Measurements from ENCODE around the gene HSBP1L1. TPM values are rescaled to one million over a fixed set of nuclear protein-coding genes. Genes with fewer than 3 reads are reported as not detected.

The HSBP1L1 gene
- total and polyA plus RNA-seq, 7 experiments from 2014 or later = 13.7 to 44.9 (median 32.4) TPM

GRCh38 chr18:79943608-79944125 lies 20.8 kb upstream of the HSBP1L1 start:
- peaks cover 21 to 60% (median 49%) of the 10 kb centered on the region in 7 donors for H3K4me1 Mint-ChIP-seq

GRCh38 chr18:79944126-79944731 lies 20.2 kb upstream of the HSBP1L1 start:
- Histone ChIP-seq H3K4me1 (ENCODE audit: control insufficient read depth in 2 of 2, insufficient read depth in 2 of 2, low read length in 2 of 2) (peaks cover 10 to 11% of the 10 kb centered on the region in 2 donors), H3K4me3 (ENCODE audit: low read length) (no peak overlapping the region), H3K27ac (ENCODE audit: low read depth, low read length) (no peak overlapping the region), H3K27me3 (ENCODE audit: control insufficient read depth in 2 of 2, insufficient read depth in 2 of 2, low read length in 2 of 2) (no peaks in the 10 kb centered on the region), H3K36me3 (ENCODE audit: control insufficient read depth in 2 of 3, insufficient read depth in 3 of 3, low read length in 3 of 3) (peaks cover 0 to 42% (median 7%) of the 10 kb centered on the region in 3 experiments), H3K9me3 (ENCODE audit: control insufficient read depth in 2 of 3, low read length in 3 of 3) (no peaks in the 10 kb centered on the region)
- H3K4me1 Mint-ChIP-seq = peaks cover 24 to 61% (median 53%) of the 10 kb centered on the region in 7 donors
- peak overlapping the region in 8 of 9 donors; percentile 56 to 72 (median 66) for H3K27ac Mint-ChIP-seq
- peak in 1 of 9 donors; percentile 32 for DNase-seq
- CTCF ChIA-PET = no interaction called here
- intact Hi-C loops (cut with micrococcal nuclease) = no loop called here
- H3K36me3 Mint-ChIP-seq = peaks cover 8 to 42% (median 21%) of the 10 kb centered on the region in 5 donors
- peak overlapping the region in 5 of 10 donors; percentile 13 to 68 (median 23) for H3K4me3 Mint-ChIP-seq
- H3K9me3 Mint-ChIP-seq = peaks cover 0 to 8% (median 0%) of the 10 kb centered on the region in 11 donors
- POLR2A ChIA-PET = no interaction called here
- no peaks in the 10 kb centered on the region for H3K27me3 Mint-ChIP-seq
- peak; percentile 47 for ATAC-seq

More at GRCh38 chr18:79943608-79944125, 20.8 kb upstream of the HSBP1L1 start:
- H3K27ac Mint-ChIP-seq = peak overlapping the region in 2 of 9 donors; percentile 70 to 72
- POLR2A ChIA-PET = no interaction called here
- no peaks in the 10 kb centered on the region for H3K27me3 ChIP-seq (ENCODE audit: control insufficient read depth in 2 of 2, insufficient read depth in 2 of 2, low read length in 2 of 2)
- DNase-seq (peak in 1 of 9 donors; percentile 17), ATAC-seq (peak; percentile 1)
- peaks cover 0 to 42% (median 7%) of the 10 kb centered on the region in 3 experiments for H3K36me3 ChIP-seq (ENCODE audit: control insufficient read depth in 2 of 3, insufficient read depth in 3 of 3, low read length in 3 of 3)
- CTCF ChIA-PET = no interaction called here
- H3K9me3 ChIP-seq (ENCODE audit: control insufficient read depth in 2 of 3, low read length in 3 of 3) = no peaks in the 10 kb centered on the region
- peak overlapping the region in 1 of 10 donors; percentile 68 for H3K4me3 Mint-ChIP-seq
- H3K27ac ChIP-seq (ENCODE audit: low read depth, low read length) = no peak overlapping the region
- no peak overlapping the region for H3K4me3 ChIP-seq (ENCODE audit: low read length)
- H3K4me1 ChIP-seq (ENCODE audit: control insufficient read depth in 2 of 2, insufficient read depth in 2 of 2, low read length in 2 of 2) = peaks cover 5 to 11% of the 10 kb centered on the region in 2 donors
- H3K27me3 Mint-ChIP-seq = no peaks in the 10 kb centered on the region
- H3K36me3 Mint-ChIP-seq = peaks cover 11 to 45% (median 26%) of the 10 kb centered on the region in 5 donors
- H3K9me3 Mint-ChIP-seq = peaks cover 0 to 13% (median 0%) of the 10 kb centered on the region in 11 donors
- intact Hi-C loops (cut with micrococcal nuclease) = no loop called here

GRCh38 chr18:79944746-79945117 lies 19.7 kb upstream of the HSBP1L1 start:
- H3K4me3 ChIP-seq (ENCODE audit: low read length) = no peak overlapping the region
- peaks cover 27 to 64% (median 56%) of the 10 kb centered on the region in 7 donors for H3K4me1 Mint-ChIP-seq
- H3K4me3 Mint-ChIP-seq = peak overlapping the region in 5 of 10 donors; percentile 13 to 68 (median 23)
- peaks cover 3 to 37% (median 16%) of the 10 kb centered on the region in 5 donors for H3K36me3 Mint-ChIP-seq
- ATAC-seq (peak; percentile 50), DNase-seq (no peak)
- peaks cover 0 to 42% (median 7%) of the 10 kb centered on the region in 3 experiments for H3K36me3 ChIP-seq (ENCODE audit: control insufficient read depth in 2 of 3, insufficient read depth in 3 of 3, low read length in 3 of 3)
- intact Hi-C loops (cut with micrococcal nuclease) = no loop called here
- H3K27ac Mint-ChIP-seq = peak overlapping the region in 8 of 9 donors; percentile 56 to 72 (median 66)
- H3K9me3 Mint-ChIP-seq = peaks cover 0 to 3% (median 0%) of the 10 kb centered on the region in 11 donors
- POLR2A ChIA-PET = no interaction called here
- H3K9me3 ChIP-seq (ENCODE audit: control insufficient read depth in 2 of 3, low read length in 3 of 3) = no peaks in the 10 kb centered on the region
- H3K27me3 Mint-ChIP-seq = no peaks in the 10 kb centered on the region
- CTCF ChIA-PET = no interaction called here
- peaks cover 14 to 15% of the 10 kb centered on the region in 2 donors for H3K4me1 ChIP-seq (ENCODE audit: control insufficient read depth in 2 of 2, insufficient read depth in 2 of 2, low read length in 2 of 2)
- peak overlapping the region; percentile 23 for H3K27ac ChIP-seq (ENCODE audit: low read depth, low read length)
- H3K27me3 ChIP-seq (ENCODE audit: control insufficient read depth in 2 of 2, insufficient read depth in 2 of 2, low read length in 2 of 2) = no peaks in the 10 kb centered on the region

GRCh38 chr18:79945118-79946042 lies 19.1 kb upstream of the HSBP1L1 start:
- Mint-ChIP-seq H3K9me3 (no peaks in the 10 kb centered on the region), H3K4me3 (peak overlapping the region in 3 of 10 donors; percentile 12 to 38 (median 25)), H3K4me1 (peaks cover 34 to 66% (median 57%) of the 10 kb centered on the region in 7 donors), H3K27me3 (no peaks in the 10 kb centered on the region), H3K36me3 (peaks cover 0 to 31% (median 11%) of the 10 kb centered on the region in 5 donors), H3K27ac (peak overlapping the region in 5 of 9 donors; percentile 2 to 72 (median 61))
- intact Hi-C loops (cut with micrococcal nuclease) = no loop called here
- ChIA-PET CTCF (no interaction called here), POLR2A (no interaction called here)
- Histone ChIP-seq H3K27me3 (ENCODE audit: control insufficient read depth in 2 of 2, insufficient read depth in 2 of 2, low read length in 2 of 2) (no peaks in the 10 kb centered on the region), H3K4me3 (ENCODE audit: low read length) (no peak overlapping the region), H3K27ac (ENCODE audit: low read depth, low read length) (peak overlapping the region; percentile 23), H3K9me3 (ENCODE audit: control insufficient read depth in 2 of 3, low read length in 3 of 3) (no peaks in the 10 kb centered on the region), H3K36me3 (ENCODE audit: control insufficient read depth in 2 of 3, insufficient read depth in 3 of 3, low read length in 3 of 3) (peaks cover 0 to 41% (median 7%) of the 10 kb centered on the region in 3 experiments), H3K4me1 (ENCODE audit: control insufficient read depth in 2 of 2, insufficient read depth in 2 of 2, low read length in 2 of 2) (peaks cover 19 to 22% of the 10 kb centered on the region in 2 donors)
- DNase-seq (no peak), ATAC-seq (no peak)

- Histone ChIP-seq H3K36me3 (ENCODE audit: control insufficient read depth in 2 of 3, insufficient read depth in 3 of 3, low read length in 3 of 3) (peaks cover 0 to 26% (median 6%) of the 10 kb centered on the region in 3 experiments), H3K4me3 (ENCODE audit: low read length) (no peak overlapping the region), H3K9me3 (ENCODE audit: control insufficient read depth in 2 of 3, low read length in 3 of 3) (no peaks in the 10 kb centered on the region), H3K27me3 (ENCODE audit: control insufficient read depth in 2 of 2, insufficient read depth in 2 of 2, low read length in 2 of 2) (no peaks in the 10 kb centered on the region), H3K27ac (ENCODE audit: low read depth, low read length) (no peak overlapping the region), H3K4me1 (ENCODE audit: control insufficient read depth in 2 of 2, insufficient read depth in 2 of 2, low read length in 2 of 2) (peaks cover 19 to 25% of the 10 kb centered on the region in 2 donors)
- H3K27ac Mint-ChIP-seq = peak overlapping the region in 2 of 9 donors; percentile 9 to 44
- DNase-seq = no peak
- H3K27me3 Mint-ChIP-seq = no peaks in the 10 kb centered on the region
- no peak for ATAC-seq
- no peaks in the 10 kb centered on the region for H3K9me3 Mint-ChIP-seq
- intact Hi-C loops (cut with micrococcal nuclease) = no loop called here
- H3K36me3 Mint-ChIP-seq = peaks cover 0 to 15% (median 4%) of the 10 kb centered on the region in 5 donors
- ChIA-PET POLR2A (interaction anchor here (1.1 kb wide), 1 partner anchor 13 kb away, joined by 4 read pairs; no protein-coding TSS in a partner anchor), CTCF (no interaction called here)
- H3K4me1 Mint-ChIP-seq = peaks cover 32 to 65% (median 59%) of the 10 kb centered on the region in 7 donors
- H3K4me3 Mint-ChIP-seq = no peak overlapping the region
Measured at GRCh38 chr18:79947054-79947755, 17.2 kb upstream of the HSBP1L1 start.

Measured in naive thymus-derived CD4-positive, alpha-beta T cell (primary cell).